Spinal cord (tissue), 10 donors: ENCODE data around the gene TRERF1. TPM values are rescaled to one million over a fixed set of nuclear protein-coding genes. Genes with fewer than 3 reads are reported as not detected.

Source experiments
- DNase-seq, 6 donors: peaks; one replicate each; pipeline versions ENCODE4 v3.0.0 to v3.0.0-alpha.2; 2013 to 2015; ENCODE audit warnings: low spot score in 6 of 6, low read depth in 4 of 6
- H3K27ac ChIP-seq: one replicate; pipeline ENCODE4 v1.5.1; 2013; ENCODE audit warnings: low read depth, low read length, control low read depth
- H3K27me3 ChIP-seq: one replicate; pipeline ENCODE4 v1.6.1; 2013; ENCODE audit warnings: low read length; ENCODE audit not compliant: control insufficient read depth, insufficient read depth
- H3K36me3 ChIP-seq: one replicate; pipeline ENCODE4 v1.6.1; 2013; ENCODE audit warnings: low read length; ENCODE audit not compliant: control insufficient read depth, insufficient read depth
- H3K4me1 ChIP-seq: one replicate; pipeline ENCODE4 v1.6.1; 2013; ENCODE audit warnings: low read length; ENCODE audit not compliant: control insufficient read depth, insufficient read depth
- H3K4me3 ChIP-seq: one replicate; pipeline ENCODE4 v1.5.1; 2013; ENCODE audit warnings: low read depth, low read length, control low read depth
- H3K9me3 ChIP-seq: one replicate; pipeline ENCODE4 v1.6.1; 2013; ENCODE audit warnings: low read length; ENCODE audit not compliant: control insufficient read depth, insufficient read depth
- WGBS: methylation state at CpG from one replicate; pipeline ENCODE4 v1.1.5; 2013; ENCODE audit warnings: missing lambda C conversion rate; ENCODE audit not compliant: insufficient coverage; 5-methylcytosine and 5-hydroxymethylcytosine counted together
- polyA plus RNA-seq, 2 donors: library from polyadenylated mRNA; unstranded; fragments of 120-200 nt; gene quantifications; one replicate each; pipeline ENCODE4 v1.2.1, GENCODE V29; 2013; ENCODE audit not compliant: insufficient read length in 2 of 2
- total RNA-seq, 2 donors: library from RNA; depleted of rRNA in 1 of 2; stranded (reverse); fragments of 120-200 nt in 1 of 2; fragments of >200 nt in 1 of 2; gene quantifications; one replicate each; pipeline versions ENCODE4 v1.2.3 to v1.2.4, GENCODE V29; 2013 to 2014
- donor health status: healthy.

TRERF1 gene
- total and polyA plus RNA-seq, 4 donors = 4.8 to 9.4 (median 7.4) TPM

- Histone ChIP-seq H3K9me3 (no peaks in the 10 kb centered on the region), H3K4me1 (peaks cover 16% of the 10 kb centered on the region), H3K4me3 (peak overlapping the region; percentile 26), H3K36me3 (peaks cover 4% of the 10 kb centered on the region), H3K27ac (no peak overlapping the region), H3K27me3 (no peaks in the 10 kb centered on the region)
- DNase-seq = peak in 4 of 6 donors; percentile 11 to 83 (median 45)
- 3% methylated on average over 25 of the region's 27 CpGs for WGBS
Measured at GRCh38 chr6:42177514-42178364, 274.0 kb downstream of the TRERF1 start.

GRCh38 chr6:42176981-42177380 is 274.7 kb downstream of the TRERF1 start:
- no peak for DNase-seq
- Histone ChIP-seq H3K4me1 (peaks cover 16% of the 10 kb centered on the region), H3K4me3 (no peak overlapping the region)

GRCh38 chr6:42175860-42176259 is 275.9 kb downstream of the TRERF1 start:
- Histone ChIP-seq H3K27ac (no peak overlapping the region), H3K4me3 (no peak overlapping the region), H3K27me3 (no peaks in the 10 kb centered on the region), H3K4me1 (peaks cover 16% of the 10 kb centered on the region), H3K36me3 (peaks cover 4% of the 10 kb centered on the region), H3K9me3 (no peaks in the 10 kb centered on the region)
- DNase-seq = no peak
- 80% methylated on average over 2 of the region's 5 CpGs for WGBS

More at GRCh38 chr6:42176981-42177380, 274.7 kb downstream of the TRERF1 start:
- Histone ChIP-seq H3K9me3 (no peaks in the 10 kb centered on the region), H3K27ac (no peak overlapping the region), H3K27me3 (no peaks in the 10 kb centered on the region), H3K36me3 (peaks cover 4% of the 10 kb centered on the region)

Other genes starting within 250 kb of the TRERF1 start
- gene MRPS10, start 234.1 kb downstream of the TRERF1 start, total RNA-seq = 10 to 100 TPM; 28.8 to 45.3 TPM
- 10 to 100 TPM; 29.7 to 30.4 TPM for gene MRPS10, start 234.1 kb downstream of the TRERF1 start, polyA plus RNA-seq
- 10 to 100 TPM; 33.3 to 39.7 TPM for gene UBR2, start 112.1 kb upstream of the TRERF1 start, total RNA-seq
- 10 to 100 TPM; 20.3 to 20.8 TPM for gene UBR2, start 112.1 kb upstream of the TRERF1 start, polyA plus RNA-seq